HuH-7.5 (cell line): ENCODE measurements around the gene HOXA13.

ENCODE experiments used
- DNase-seq: peaks from one replicate; pipeline ENCODE4 v3.0.0; 2011; ENCODE audit warnings: low spot score

Gene HOXA13

DNA sequence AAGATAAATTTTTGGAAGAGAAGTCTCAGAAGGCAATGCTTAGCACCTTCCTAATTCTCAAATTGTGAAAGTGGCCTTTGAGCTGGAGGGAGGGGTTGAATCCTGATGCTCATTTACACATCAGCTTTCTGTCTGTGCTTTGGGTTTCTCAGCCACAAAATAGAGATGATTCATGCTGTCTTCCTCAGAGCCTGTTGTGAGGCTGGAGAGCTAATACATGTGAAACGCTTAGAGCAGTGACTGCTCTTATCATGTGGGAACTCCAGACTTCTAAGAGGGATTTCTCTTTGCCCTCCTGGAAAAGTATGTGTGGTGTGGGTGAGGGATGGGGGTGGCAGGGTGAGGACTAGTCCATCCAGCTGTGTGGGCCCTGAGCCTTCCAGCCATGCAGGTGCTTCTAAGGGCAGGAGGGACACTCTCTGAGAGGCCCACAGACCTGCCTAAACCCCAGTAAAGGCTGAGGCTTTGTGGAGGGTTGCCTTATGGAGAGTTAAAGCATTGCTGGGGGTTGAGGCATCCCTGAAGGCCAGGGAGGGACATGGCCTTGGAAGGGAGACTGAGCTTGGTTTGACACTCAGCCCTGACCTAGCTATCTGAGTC lies 37.9 kb upstream of the HOXA13 start:
- no peak for DNase-seq

DNA sequence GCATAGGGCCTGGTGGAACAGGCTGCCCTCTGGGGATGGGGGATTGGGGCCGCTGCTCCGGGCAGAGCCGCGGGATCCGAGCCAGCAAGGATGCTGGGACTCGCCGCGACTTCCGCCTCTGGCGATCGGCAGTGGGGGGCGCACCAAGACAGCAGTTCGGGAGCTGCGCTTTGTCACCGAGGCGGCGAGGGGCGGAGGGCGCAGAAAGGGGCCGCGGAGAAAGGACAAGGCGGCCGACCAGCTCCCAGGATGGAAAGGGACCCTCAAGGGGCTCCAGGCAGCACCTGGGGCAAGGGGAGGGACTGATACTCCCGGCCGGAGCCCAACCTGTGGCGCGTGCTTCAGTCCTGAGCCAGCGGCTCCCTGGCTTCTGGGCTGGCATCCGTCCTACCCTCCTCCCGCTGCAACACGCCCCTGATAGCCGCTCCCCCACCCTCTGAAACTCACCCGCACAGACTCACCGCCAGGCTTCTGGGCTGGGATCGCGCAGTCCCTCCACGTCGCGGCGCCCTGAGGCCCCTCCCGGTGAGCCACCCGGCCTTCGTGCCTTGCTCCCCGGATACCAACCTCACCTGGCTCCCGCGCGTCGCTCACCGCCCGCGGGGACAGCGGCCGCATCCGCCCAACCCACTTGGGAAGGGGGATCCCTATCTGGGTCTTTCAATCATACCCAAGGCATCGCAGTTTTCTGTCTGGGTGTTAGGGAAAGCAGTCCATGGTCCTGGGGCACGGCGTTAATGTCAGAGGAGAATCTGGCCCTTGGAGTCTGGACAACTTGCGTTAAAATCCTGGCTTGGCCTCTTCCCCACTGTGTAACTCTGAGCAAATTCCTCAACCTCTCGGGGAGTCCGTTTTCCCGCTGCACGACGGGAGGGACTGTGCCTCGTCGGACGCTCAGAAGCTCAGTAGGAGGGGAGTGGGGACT lies 35.8 kb upstream of the HOXA13 start:
- DNase-seq = peak; percentile 81

DNA sequence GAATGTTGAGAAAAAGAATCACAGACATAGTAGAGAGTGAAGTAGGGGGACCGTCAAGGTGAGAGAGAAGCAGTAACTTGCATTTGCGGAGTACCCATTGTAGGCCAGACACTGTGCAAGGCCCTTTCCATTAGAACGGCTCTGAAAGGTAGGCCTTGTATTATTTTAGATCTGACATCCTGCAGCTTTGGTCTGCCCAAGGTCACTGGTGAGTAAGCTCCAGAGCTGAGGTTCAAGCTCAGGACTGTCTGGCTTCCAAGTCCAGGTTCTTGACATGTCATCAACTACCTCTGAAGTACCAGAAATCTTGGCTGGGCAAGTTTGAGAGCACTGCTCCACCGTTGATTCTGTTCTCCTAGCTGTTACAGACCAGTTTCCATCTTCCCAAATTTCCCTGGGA lies 29.6 kb upstream of the HOXA13 start:
- no peak for DNase-seq

DNA sequence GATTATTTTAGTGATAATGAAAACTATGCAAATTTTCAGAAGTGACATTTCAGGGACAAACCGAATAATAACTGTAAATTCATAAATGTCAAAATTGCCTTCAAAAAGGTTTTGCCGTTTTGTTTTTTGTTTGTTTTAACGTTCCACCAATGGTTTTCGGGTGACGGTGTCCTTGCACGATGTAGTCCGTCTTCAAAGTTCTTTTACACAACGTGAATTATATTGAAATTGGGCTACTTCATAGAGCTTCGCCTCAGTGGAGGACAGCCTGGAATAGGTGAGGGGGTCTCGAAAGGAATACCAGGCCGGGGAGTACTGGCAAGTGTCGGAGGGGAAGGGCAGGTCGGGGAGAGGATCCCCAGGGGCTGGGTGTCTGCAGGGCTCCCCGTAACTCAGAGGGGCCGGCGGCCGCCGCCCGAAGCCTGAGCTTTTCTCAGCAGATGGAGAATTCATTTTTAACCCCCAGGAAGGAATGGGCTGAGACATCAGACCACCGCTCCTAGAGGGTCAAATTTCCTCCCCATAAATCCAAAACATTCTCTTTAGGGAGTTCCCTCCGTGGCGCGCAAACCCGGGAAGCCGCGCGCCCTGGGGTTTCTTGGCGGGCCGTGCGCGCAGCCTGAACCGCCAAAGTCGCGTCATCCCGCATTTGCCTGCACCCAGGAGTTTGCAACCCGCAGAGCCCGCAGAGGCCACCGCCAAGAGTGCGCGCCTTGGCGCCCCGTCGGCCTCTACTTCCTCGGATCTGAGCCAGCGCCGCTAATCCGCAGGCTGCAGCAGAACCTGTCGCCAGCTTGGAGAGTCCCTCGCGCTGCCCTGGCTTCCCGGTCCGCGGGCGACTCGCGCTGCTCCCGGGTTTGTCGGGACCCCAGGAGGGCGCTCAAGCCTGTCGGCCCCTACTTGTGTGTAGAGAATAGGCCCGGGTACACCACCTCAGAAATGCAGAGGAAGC lies 25.4 kb upstream of the HOXA13 start:
- DNase-seq = no peak

DNA sequence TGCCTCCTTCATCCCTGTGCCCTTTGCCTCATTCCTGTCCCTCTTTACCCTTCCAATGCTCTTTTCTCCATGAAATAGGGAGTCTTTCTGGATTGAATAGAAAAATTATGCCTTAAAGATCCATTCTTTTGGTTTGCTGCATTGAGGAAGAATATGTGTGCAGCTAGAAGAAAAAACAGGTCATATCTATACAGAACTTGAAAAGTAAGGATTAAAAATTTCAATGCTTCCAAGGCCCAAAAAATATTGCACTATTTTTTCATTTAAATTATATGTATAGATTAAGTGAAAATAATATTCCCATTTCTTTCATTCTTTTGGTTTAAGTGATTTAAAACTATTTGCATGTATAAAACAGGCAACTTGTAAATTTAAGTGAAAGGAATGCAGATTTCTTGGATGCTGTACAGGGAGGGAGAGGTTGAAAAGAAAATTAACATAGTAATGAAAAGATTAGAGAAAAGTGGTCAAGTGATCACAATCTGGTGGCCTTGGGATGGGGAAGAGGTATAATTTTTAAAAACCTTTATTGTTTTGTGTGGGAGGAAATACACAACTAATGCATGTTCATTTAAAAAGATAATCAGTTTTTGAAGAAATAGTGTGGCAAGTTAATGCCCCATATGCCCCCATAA lies 24.2 kb upstream of the HOXA13 start:
- DNase-seq = no peak

DNA sequence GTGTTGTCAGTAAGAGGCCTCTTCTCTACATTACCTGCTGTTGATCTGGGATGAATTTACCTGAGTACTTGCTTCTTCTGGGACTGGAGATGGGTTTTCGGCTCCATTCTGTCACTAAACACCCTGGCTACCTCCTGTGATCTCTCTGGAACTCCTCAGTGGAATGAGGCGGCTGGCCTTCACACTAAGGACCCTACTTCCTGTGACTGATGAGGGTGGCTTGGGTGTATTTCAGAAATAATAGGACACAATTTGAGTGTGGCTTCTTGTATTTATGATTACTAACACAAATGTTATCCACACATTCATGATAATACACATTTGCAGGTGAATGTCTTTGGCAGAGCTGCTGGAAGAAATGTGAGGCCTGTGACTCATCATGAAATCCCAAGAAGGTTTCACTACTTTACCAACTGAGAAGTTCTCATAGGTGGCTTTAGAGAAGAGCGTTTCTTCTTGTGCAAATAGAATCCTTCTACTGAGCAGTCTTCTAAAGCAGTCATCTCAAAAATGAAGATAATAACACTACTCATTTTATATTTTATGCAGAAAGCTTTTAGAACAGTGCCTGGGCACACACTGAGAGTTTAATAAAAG lies 21.4 kb upstream of the HOXA13 start:
- DNase-seq = no peak

DNA sequence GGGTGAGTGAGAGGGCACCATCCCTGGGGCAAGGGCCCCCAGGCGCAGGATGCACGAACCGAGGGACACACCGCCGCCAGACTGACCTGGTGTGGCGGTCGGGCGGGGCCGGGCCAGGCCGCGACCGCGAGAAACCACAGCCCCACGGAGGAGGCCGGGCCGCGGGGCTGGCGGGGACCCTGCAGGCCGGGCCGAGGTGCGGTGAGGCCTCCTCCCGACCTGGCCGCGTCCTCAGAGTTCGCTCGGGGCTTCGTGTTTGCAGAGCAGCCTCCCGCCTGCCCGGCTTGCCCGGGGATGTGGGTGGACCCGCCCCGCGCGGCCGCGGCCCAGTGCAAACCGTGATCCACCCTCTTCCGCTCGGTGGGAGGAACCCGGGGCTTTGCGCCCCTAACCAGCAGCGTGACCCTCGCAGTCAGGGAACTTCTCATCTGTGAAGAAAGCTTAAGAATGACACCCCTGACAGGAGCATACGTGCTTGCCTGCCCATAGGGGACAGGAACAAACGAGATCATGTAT lies 20.6 kb upstream of the HOXA13 start:
- no peak for DNase-seq

DNA sequence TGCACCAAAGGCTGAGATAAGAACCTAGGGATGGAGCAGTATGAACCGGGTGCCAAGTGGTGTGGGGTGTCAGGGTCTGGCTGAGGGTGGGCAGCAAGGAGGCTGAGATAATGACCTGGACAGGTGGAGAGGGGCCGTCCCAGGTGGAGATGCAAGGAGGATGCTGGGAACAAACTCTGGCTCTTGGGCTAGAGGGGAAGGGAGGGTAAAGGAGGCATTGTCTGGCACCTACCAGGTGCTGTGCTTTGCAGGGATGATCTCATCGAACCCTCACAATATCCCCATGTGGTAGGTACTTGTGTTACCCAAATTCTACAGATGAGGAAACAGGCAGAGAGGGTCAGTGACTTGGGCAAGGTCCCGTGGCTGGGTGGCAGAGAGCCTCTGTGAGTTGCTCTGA lies 19.9 kb upstream of the HOXA13 start:
- no peak for DNase-seq

DNA sequence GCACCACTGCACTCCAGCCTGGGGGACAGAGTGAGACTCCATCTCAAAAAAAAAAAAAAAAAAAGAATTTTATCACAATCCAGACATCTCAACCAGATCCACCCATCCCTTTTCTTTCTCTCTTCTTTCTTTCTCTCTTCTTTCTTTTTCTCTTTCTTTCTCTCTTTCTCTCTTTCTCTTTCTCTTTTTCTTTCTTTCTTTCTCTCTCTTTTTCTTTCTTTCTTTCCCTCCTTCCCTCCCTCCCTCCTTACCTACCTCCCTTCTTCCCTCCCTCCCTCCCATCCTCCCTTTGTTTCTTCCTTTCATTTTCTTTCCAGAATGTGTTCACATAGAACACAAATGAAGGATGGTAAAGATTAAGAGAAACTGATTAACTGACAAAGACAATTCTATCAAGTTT lies 18.1 kb upstream of the HOXA13 start:
- no peak for DNase-seq

DNA sequence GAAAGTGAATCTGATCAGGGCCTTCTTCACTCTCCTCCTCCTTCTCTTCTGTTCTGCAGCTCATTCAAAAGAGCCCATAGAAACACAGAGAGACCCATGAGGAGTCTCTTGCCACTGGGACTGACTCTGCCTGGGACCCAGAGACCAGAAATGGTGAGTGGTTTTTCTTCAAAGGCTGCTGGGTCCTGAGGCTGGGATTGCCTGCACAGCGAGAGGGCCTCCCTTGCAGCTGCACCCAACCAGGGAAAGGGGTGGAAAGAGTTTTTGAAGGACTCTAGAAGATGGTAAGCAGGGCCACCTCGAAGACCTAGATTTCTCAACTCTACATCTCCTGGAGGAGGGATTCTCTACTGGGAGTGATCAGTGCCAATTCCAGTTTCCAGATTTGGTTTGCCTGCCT lies 15.5 kb upstream of the HOXA13 start:
- no peak for DNase-seq

DNA sequence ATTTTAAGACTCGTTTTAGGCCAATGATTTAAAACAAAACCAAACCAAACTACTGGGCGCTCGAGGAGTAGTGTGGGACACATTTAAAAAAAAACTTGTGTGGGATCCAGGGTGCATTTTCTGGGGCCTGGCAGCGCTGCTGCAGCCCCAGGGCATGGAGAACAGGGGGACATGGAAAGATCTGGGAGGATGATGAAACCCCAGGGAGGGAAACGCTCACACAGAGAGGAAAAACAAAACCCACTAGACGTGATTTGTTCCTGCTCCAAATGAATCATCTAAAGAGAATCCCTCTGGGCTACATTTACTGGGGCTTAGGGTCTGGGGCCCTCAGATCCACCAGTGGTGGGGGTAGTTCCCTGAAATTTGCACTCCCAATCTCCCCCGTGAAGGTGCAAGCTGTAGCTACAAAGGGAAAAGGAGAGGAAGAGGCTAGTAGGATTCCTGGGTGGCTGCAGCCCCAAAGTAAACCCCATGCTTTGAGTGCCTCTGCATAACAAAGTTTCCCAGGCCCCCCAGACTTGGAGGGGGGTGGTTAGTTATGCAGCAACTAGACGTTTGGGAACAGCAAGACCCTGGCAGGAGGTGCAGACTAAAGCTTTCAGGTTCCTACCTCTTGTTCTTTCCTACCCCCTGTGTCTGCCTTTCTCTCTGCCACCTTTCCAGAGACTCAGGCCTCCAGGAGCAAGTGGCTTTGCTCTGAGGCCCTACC lies 14.5 kb upstream of the HOXA13 start:
- DNase-seq = no peak

DNA sequence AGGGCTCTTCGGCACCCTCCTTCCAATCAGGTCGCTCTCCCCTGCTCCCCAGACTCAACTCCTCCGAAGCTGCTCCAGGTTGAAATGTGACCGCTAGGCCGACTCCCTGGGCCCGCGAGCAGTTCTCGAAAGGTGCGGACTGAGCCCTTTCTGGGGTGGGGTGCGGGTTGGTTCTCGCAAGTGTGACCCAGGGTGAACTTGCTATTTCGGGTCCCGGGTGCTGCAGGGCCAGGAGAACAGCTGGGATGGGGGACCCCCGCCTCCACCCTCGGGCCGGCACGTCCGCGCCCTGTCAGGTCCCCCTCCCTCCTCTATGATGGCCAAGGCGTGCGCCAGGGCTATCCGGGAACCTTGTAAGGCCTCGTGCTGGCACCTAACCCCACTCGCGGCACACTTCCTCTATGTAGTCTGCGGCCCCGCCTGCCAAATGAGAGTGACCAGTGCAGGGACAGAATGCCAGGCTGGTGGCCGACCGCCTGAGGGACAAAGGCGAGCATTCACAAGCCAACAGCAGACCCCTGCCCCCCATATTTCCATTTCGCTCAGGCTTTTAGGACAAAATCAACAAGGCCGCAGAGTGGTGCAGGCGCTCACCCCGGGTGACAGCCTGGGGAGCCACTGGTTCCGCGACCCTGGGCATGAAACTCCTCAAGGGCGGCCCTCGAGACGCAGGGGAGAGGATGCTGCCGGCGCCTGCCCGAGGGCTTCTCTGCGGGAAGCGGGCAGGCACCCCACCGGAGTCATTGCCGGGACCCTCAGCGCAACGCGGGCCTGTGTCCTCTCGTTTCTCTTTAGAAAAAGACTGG lies 13.7 kb upstream of the HOXA13 start:
- no peak for DNase-seq

DNA sequence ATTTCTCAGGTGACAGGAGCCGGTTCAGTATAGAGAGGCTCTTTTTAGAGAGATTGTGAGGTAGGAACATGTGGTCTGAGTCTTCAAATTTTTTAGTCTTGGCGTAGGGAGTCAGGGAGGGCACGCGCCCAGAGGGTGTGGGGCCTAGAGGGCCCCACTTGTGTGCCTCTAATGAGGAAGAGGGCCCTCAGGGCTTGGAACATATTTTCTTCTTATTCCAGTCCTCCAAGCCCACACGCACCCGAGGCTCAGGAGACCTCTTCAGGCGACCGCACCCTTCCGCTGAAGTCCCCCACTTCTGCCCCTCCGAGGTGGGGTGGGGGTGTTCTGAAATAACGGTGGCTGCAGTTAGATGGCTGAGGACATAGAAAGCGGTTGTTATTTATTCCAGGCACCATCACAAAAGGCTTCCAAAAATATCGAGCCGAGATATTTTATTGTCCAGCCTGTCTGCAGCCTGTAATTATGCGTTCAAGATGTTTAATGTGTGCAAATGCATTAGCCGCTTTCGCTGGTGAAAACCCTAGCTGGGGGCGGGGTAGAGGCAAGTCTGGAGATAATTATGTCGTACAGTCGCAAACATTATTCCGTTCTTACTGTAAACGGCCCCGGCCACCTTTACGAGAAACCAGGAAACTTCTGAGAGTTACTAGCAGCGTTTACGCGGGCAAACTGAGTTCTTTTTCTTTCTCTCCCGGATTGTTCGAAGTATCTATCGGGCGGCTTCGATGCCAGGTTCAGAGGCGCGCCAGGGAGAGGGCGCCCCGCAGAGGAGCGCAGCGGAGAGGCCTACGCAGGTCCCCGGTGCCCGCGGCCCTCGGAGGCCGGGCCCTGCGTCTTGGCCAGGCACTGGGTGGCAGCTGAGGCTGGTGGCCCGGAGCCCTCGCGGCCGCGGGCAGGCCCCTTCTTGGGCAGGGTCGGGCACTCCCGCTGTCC lies 12.9 kb upstream of the HOXA13 start:
- DNase-seq = no peak

DNA sequence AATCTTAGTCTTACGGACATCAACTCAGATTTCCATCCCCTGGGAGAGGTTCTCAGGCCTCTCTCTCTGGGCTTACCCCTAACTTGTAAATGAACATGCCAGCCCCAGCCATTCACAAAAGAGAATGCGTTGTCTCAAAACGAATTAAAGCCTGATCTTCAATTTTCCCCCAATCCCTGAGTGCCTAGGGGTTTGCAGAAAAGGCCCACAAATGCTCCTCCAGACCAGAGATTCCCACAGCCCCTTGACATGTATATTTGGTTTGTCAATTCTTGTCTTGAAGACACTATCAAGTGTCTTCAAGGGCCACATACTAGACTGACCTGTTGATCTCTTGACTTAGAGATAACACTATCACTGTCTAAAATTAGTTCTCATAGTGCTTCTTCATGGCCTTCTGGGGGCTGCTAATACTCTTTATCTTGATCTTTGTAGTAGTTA lies 11.9 kb upstream of the HOXA13 start:
- DNase-seq = no peak

DNA sequence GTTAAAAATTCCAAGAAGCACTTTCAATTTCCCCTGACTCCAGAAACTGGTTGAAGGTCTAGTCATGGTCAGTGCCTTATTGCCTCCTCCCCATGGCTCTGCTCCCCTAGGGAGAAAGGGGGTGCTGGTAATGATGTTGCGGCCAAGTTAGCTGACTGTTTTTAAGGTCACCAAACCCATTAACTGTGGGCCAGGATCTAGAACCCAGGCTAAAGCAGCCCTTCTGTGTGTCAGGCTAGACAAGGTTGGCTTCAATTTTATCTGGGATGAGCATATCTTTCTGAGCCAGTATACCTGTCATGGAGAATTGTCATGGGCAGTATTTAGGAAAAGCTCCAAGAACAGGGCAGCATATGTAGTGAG lies 11.2 kb upstream of the HOXA13 start:
- no peak for DNase-seq

DNA sequence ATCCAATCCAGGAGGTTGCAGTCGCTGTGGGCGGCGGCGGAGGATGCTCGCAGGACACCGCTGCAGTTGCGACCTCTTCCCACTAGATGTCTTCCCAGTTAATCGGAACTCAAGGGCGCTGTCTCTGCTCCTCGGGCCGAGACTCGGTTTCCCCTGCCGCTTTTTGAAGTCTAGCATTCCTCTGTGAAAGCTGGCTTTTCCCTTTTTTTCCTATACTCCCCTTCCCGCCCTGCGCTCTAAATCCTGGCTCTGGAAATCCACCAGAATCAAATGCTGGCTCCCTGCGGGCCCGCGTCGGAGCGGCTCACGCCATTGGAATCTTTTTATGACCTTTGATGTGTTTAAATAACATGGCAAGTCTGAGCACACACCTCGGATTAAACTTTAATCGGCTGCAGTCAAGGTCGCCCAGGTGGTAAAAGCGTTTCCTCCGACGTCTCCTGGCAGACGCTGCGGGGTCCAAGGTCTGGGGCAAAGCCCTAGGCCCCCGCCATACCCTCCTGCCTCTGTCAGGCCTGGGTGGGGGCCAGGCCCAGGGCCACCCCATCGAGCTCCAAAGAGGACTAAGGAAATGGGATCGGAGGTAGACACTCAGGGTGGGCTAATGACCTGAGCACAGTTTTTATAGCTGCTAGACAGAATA lies 10.7 kb upstream of the HOXA13 start:
- peak; percentile 88 for DNase-seq

DNA sequence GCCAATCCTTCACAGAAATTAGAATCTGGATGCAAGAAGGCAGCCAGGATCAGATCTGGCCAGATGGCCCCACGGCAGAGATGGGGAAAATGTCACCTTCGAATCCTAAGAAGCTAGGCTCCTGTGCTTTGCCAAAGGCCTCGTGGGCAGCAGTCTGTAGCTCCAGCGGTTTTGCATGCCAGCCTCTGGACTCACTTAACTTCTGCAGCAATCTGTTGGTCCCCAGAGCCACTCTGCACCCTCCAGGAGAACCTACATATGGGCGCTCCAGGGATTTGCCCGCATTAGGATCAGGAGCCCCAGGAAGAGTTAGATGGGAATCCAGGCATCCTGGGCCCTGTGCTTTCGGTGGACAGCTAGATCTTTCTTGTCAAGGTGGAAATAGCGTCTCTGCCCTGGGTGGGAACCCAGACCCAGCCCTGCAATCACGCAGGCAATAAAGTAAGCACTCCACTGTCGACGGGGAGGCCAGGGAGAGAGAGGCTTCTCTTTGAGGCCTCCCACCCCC lies 10.1 kb upstream of the HOXA13 start:
- no peak for DNase-seq

DNA sequence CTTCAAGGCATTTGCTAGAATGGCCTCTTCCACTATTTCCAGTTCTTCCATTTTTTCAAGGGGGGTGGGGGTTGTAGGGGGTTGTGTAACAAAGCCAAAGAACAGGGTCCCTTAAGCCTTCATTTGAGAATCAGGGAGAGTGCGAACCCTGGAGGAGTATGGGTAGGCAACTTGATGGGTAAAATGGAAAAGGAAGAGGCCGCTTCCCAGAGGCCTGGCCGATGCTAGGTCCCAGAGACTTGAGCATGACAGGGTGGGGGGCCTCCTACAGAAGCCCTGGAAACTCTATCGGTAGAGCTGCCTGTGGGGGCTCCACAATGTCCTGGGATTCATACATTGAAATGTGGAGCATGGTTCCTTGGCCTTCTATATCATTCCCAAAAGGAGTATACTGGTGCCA lies 9.1 kb upstream of the HOXA13 start:
- DNase-seq = no peak
